IMR-90 (cell line): ENCODE measurements around the gene CORO7. TPM values are rescaled to one million over a fixed set of nuclear protein-coding genes. Genes with fewer than 3 reads are reported as not detected.

Source experiments
- ATAC-seq: fragments of 200-7000 bp; cut with Tn5 transposase; 2 replicates; pipeline ENCODE4 v1.9.1; 2020; ENCODE audit warnings: low read depth, mild to moderate bottlenecking, moderate library complexity
- BruUV-seq: library from RNA; stranded (reverse); fragments of 400-500 nt; replicated peaks from 2 replicates; lab custom pipeline; 2021; lab: Mats Ljungman, UMichigan
- CTCF ChIA-PET: fragments of 300-600 bp; formaldehyde crosslinking; extraction: SDS; loops from one replicate; lab custom pipeline; 2021; ENCODE audit warnings: antibody characterized with exemption; lab: Yijun Ruan, JAX
- POLR2A ChIA-PET: fragments of 300-600 bp; sonication (Branson Sonifier 250); formaldehyde crosslinking; loops from one replicate; lab custom pipeline; 2022; ENCODE audit warnings: antibody characterized with exemption; ENCODE audit not compliant: unreplicated experiment; lab: Charles Lee
- DNase-seq: peaks from one replicate; pipeline ENCODE4 v3.0.0; 2013
- H2AFZ ChIP-seq: replicated peaks from 2 replicates; pipeline ENCODE3; 2013; ENCODE audit warnings: low read length, mild to moderate bottlenecking; ENCODE audit not compliant: poor library complexity
- H2AK5ac ChIP-seq: 2 replicates; pipeline ENCODE4 v1.6.1; 2013; ENCODE audit warnings: low read depth, low read length, inconsistent platforms
- H2AK9ac ChIP-seq: replicated peaks from 2 replicates; pipeline ENCODE3; 2013; ENCODE audit warnings: mild to moderate bottlenecking, low read depth, low read length, moderate library complexity; ENCODE audit not compliant: poor library complexity
- H2BK120ac ChIP-seq: 2 replicates; pipeline ENCODE4 v1.6.1; 2013; ENCODE audit warnings: low read depth, low read length, inconsistent platforms
- H2BK15ac ChIP-seq: 3 replicates; pipeline ENCODE4 v1.6.1; 2013; ENCODE audit warnings: low read depth, low read length, inconsistent platforms
- H2BK20ac ChIP-seq: 2 replicates; pipeline ENCODE4 v1.6.1; 2013; ENCODE audit warnings: low read depth, mild to moderate bottlenecking, inconsistent platforms, low read length, moderate library complexity
- H2BK5ac ChIP-seq: 2 replicates; pipeline ENCODE4 v1.6.1; 2013; ENCODE audit warnings: mild to moderate bottlenecking, low read depth, low read length, inconsistent platforms; ENCODE audit not compliant: poor library complexity, severe bottlenecking
- H3K14ac ChIP-seq: replicated peaks from 2 replicates; pipeline ENCODE4 v1.6.1; 2013; ENCODE audit warnings: low read depth, low read length, inconsistent platforms
- H3K18ac ChIP-seq: 2 replicates; pipeline ENCODE4 v1.6.1; 2013; ENCODE audit warnings: low read depth, low read length, control low read depth
- H3K23ac ChIP-seq: 2 replicates; pipeline ENCODE4 v1.6.1; 2013; ENCODE audit warnings: low read depth, low read length, inconsistent platforms
- H3K27ac ChIP-seq: 2 replicates; pipeline ENCODE4 v1.5.1; 2013; ENCODE audit warnings: mild to moderate bottlenecking, control low read depth, low read length; ENCODE audit not compliant: insufficient read depth
- H3K27me3 ChIP-seq: 2 replicates; pipeline ENCODE4 v1.6.1; 2013; ENCODE audit warnings: low read length; ENCODE audit not compliant: control insufficient read depth, insufficient read depth
- H3K36me3 ChIP-seq: 2 replicates; pipeline ENCODE4 v1.6.1; 2013; ENCODE audit warnings: low read length, mixed read lengths; ENCODE audit not compliant: control insufficient read depth, insufficient read depth
- H3K4ac ChIP-seq: 2 replicates; pipeline ENCODE4 v1.6.1; 2013; ENCODE audit warnings: low read depth, low read length, inconsistent platforms
- H3K4me1 ChIP-seq: 2 replicates; pipeline ENCODE4 v1.6.1; 2013; ENCODE audit warnings: low read length, mixed read lengths; ENCODE audit not compliant: control insufficient read depth, insufficient read depth
- H3K4me2 ChIP-seq: 2 replicates; pipeline ENCODE4 v1.6.1; 2013; ENCODE audit warnings: low read depth, mild to moderate bottlenecking, control low read depth, low read length, moderate library complexity
- H3K4me3 ChIP-seq: 2 replicates; pipeline ENCODE4 v1.5.1; 2013; ENCODE audit warnings: low read depth, mild to moderate bottlenecking, control low read depth, low read length, moderate library complexity; ENCODE audit not compliant: insufficient read depth
- H3K56ac ChIP-seq: 2 replicates; pipeline ENCODE4 v1.6.1; 2013; ENCODE audit warnings: low read length, inconsistent platforms; ENCODE audit not compliant: insufficient read depth; ENCODE audit errors: extremely low read depth
- H3K79me1 ChIP-seq, 2 experiments: 2 replicates each; pipeline ENCODE4 v1.6.1; 2013; ENCODE audit warnings: low read length in 2 of 2, inconsistent platforms in 1 of 2, low read depth in 1 of 2
- H3K9ac ChIP-seq: 2 replicates; pipeline ENCODE4 v1.6.1; 2013; ENCODE audit warnings: low read depth, low read length, control low read depth
- H3K9me1 ChIP-seq: 2 replicates; pipeline ENCODE4 v1.6.1; 2013; ENCODE audit warnings: low read length, inconsistent platforms; ENCODE audit not compliant: insufficient read depth
- H3K9me3 ChIP-seq: 2 replicates; pipeline ENCODE4 v1.6.1; 2013; ENCODE audit warnings: low read length; ENCODE audit not compliant: control insufficient read depth, insufficient read depth
- H4K20me1 ChIP-seq: 2 replicates; pipeline ENCODE4 v1.6.1; 2013; ENCODE audit warnings: low read length, inconsistent platforms; ENCODE audit not compliant: insufficient read depth
- H4K5ac ChIP-seq: 2 replicates; pipeline ENCODE4 v1.6.1; 2013; ENCODE audit warnings: mild to moderate bottlenecking, low read depth, low read length, control low read depth
- H4K8ac ChIP-seq, 2 experiments: 2 replicates each; pipeline ENCODE4 v1.6.1; 2013; ENCODE audit warnings: low read depth in 2 of 2, low read length in 2 of 2, control low read depth in 1 of 2, inconsistent platforms in 1 of 2
- H4K91ac ChIP-seq: 2 replicates; pipeline ENCODE4 v1.6.1; 2013; ENCODE audit warnings: low read depth, low read length, inconsistent platforms; ENCODE audit not compliant: insufficient read depth
- BHLHE40 ChIP-seq: fragments of 150-350 bp; IDR thresholded peaks from 2 replicates; pipeline ENCODE4 v1.6.1; 2016; ENCODE audit warnings: mild to moderate bottlenecking, low read depth, low read length
- CEBPB ChIP-seq: IDR thresholded peaks from 2 replicates; pipeline ENCODE4 v1.6.1; 2012; ENCODE audit warnings: low read depth, low read length, improper control_type of control experiment
- ELK1 ChIP-seq: fragments of 150-350 bp; IDR thresholded peaks from 2 replicates; pipeline ENCODE4 v1.6.1; 2016; ENCODE audit warnings: low read depth, mild to moderate bottlenecking, low read length, moderate library complexity, borderline replicate concordance
- MXI1 ChIP-seq: IDR thresholded peaks from 2 replicates; pipeline ENCODE4 v1.6.1; 2012; ENCODE audit warnings: low read depth, mild to moderate bottlenecking, low read length, moderate library complexity, borderline replicate concordance
- NFE2L2 ChIP-seq: fragments of 150-350 bp; IDR thresholded peaks from 2 replicates; pipeline ENCODE4 v1.6.1; 2016; ENCODE audit warnings: low read depth, mild to moderate bottlenecking, low read length
- POLR2A ChIP-seq: IDR thresholded peaks from 2 replicates; pipeline ENCODE4 v1.6.1; 2012; ENCODE audit warnings: mild to moderate bottlenecking, low read depth, low read length
- RCOR1 ChIP-seq: IDR thresholded peaks from 2 replicates; pipeline ENCODE4 v1.6.1; 2012; ENCODE audit warnings: mild to moderate bottlenecking, low read length, improper control_type of control experiment; ENCODE audit not compliant: insufficient replicate concordance
- RFX5 ChIP-seq: IDR thresholded peaks from 2 replicates; pipeline ENCODE4 v1.8.0; 2012; ENCODE audit warnings: low read depth, mild to moderate bottlenecking, low read length, moderate library complexity
- SMC3 ChIP-seq: fragments of 150-350 bp; IDR thresholded peaks from 2 replicates; pipeline ENCODE4 v1.6.1; 2016; ENCODE audit warnings: low read depth, mild to moderate bottlenecking, antibody characterized with exemption, low read length, moderate library complexity
- USF2 ChIP-seq: fragments of 150-350 bp; IDR thresholded peaks from 2 replicates; pipeline ENCODE4 v1.6.1; 2017; ENCODE audit warnings: mild to moderate bottlenecking, antibody characterized with exemption, low read length, low read depth
- WGBS, 2 experiments: methylation state at CpG; one replicate each; pipeline versions ENCODE4 v1.1.5 to v1.1.7; 2013; ENCODE audit warnings: missing lambda C conversion rate in 2 of 2; ENCODE audit not compliant: insufficient read length in 1 of 2; ENCODE audit errors: extremely low coverage in 2 of 2; 5-methylcytosine and 5-hydroxymethylcytosine counted together
- dilution Hi-C: fragments of 300-500 bp; cut with HindIII; formaldehyde crosslinking; loops from one replicate; pipeline ENCODE4 v1.14.3; 2018; ENCODE audit warnings: low sequenced_read_pairs; ENCODE audit not compliant: unreplicated experiment
- in situ Hi-C: fragments of 300-500 bp; cut with MboI; formaldehyde crosslinking; loops from 3 replicates; pipeline ENCODE4 v1.14.3; 2019; ENCODE audit warnings: low sequenced_read_pairs, inconsistent platforms, mixed read lengths
- intact Hi-C: fragments of 100-400 bp; cut with micrococcal nuclease; formaldehyde crosslinking; loops from 2 replicates; pipeline ENCODE4 v1.10.0; 2022
- polyA plus RNA-seq, 3 experiments: library from polyadenylated mRNA; depleted of rRNA; stranded (reverse); fragments of >200 nt; gene quantifications; 2 replicates each; pipeline ENCODE4 v1.2.3, GENCODE V29; 2012; ENCODE audit warnings: low replicate concordance in 1 of 3
- total RNA-seq: library from RNA; depleted of rRNA; stranded (reverse); fragments of >200 nt; gene quantifications from 2 replicates; pipeline ENCODE4 v1.2.3, GENCODE V29; 2012

CORO7 gene
- total and polyA plus RNA-seq, 2 of the 4 experiments (the other 2 are of a cell fraction) = 6.3 to 26.7 TPM

GRCh38 chr16:4411684-4412083 is 4.7 kb downstream of the CORO7 start:
- Histone ChIP-seq H3K9me1 (peaks cover 31% of the 10 kb centered on the region), H2BK120ac (peak overlapping the region; percentile 26), H3K9ac (no peak overlapping the region), H2AK9ac (peak overlapping the region; percentile 77), H4K5ac (no peak overlapping the region; the same call in 1 of the 2 replicates), H3K4ac (peak overlapping the region; percentile 21; the same call in 1 of the 2 replicates), H3K27me3 (no peaks in the 10 kb centered on the region), H4K91ac (no peak overlapping the region), H3K36me3 (peaks cover 11% of the 10 kb centered on the region), H3K27ac (peak overlapping the region; percentile 49; the same call in 1 of the 2 replicates), H2AFZ (peak overlapping the region; percentile 46), H4K20me1 (peaks cover 70% of the 10 kb centered on the region), H4K8ac (peak overlapping the region in 1 of 2 experiments; percentile 38; a peak in 1 of 4 replicates), H3K4me3 (no peak overlapping the region), H2BK20ac (peak overlapping the region; percentile 12; the same call in 1 of the 2 replicates), H3K18ac (no peak overlapping the region; the same call in 1 of the 2 replicates), H2BK5ac (no peak overlapping the region), H3K56ac (no peak overlapping the region), H3K23ac (no peak overlapping the region), H3K14ac (no peak overlapping the region), H2BK15ac (no peak overlapping the region), H3K79me1 (peaks cover 26 to 77% of the 10 kb centered on the region in 2 experiments), H3K4me1 (peaks cover 36% of the 10 kb centered on the region), H3K4me2 (no peak overlapping the region; the same call in 1 of the 2 replicates), H2AK5ac (peak overlapping the region; percentile 70), H3K9me3 (no peaks in the 10 kb centered on the region)
- dilution Hi-C loops = no loop called here
- no TSS peak for BruUV-seq
- ATAC-seq (no peak), DNase-seq (peak; percentile 39)
- in situ Hi-C loops = no loop called here
- WGBS, 2 experiments = 100% methylated on average over 1 of the region's 16 CpGs; no CpG with 5 or more reads in 1 of the 2 experiments
- TF ChIP-seq ELK1 (no peak), CEBPB (no peak), POLR2A (no peak), MXI1 (no peak), RCOR1 (no peak), SMC3 (no peak), NFE2L2 (no peak), BHLHE40 (no peak), RFX5 (no peak), USF2 (no peak)
- CTCF ChIA-PET = interaction anchor here (1.7 kb wide), 1 partner anchor 9 kb away, joined by 9 read pairs; no protein-coding TSS in a partner anchor
- intact Hi-C loops = loop anchor here (10.0 kb wide), 1 partner anchor 133 kb away; no protein-coding TSS in a partner anchor
- POLR2A ChIA-PET = no interaction called here
